Large intestine (tissue), 3 donors: ENCODE measurements around the gene DUSP9. TPM values are rescaled to one million over a fixed set of nuclear protein-coding genes. Genes with fewer than 3 reads are reported as not detected.
A peak's percentile ranks its signal among the peaks of the same experiment; 100 is the strongest.
"Not testable (repeated sequence)": the region's sequence is repeated elsewhere in the genome, so short reads cannot be mapped to it uniquely, and the experiment has no call there.

Experiments used
- DNase-seq, 2 donors: peaks; one replicate each; pipeline versions ENCODE4 v3.0.0 to v3.0.0-alpha.2; 2013
- H3K27ac ChIP-seq: one replicate; pipeline ENCODE4 v1.5.1; 2013; ENCODE audit warnings: low read length
- H3K27me3 ChIP-seq: 2 replicates; pipeline ENCODE4 v1.6.1; 2013; ENCODE audit warnings: low read length; ENCODE audit not compliant: control insufficient read depth, insufficient read depth
- H3K36me3 ChIP-seq: 2 replicates; pipeline ENCODE4 v1.6.1; 2013; ENCODE audit warnings: low read length; ENCODE audit not compliant: control insufficient read depth, insufficient read depth
- H3K4me1 ChIP-seq: one replicate; pipeline ENCODE4 v1.6.1; 2013; ENCODE audit warnings: low read length; ENCODE audit not compliant: control insufficient read depth, insufficient read depth
- H3K4me3 ChIP-seq: one replicate; pipeline ENCODE4 v1.5.1; 2013; ENCODE audit warnings: low read length
- H3K9me3 ChIP-seq: one replicate; pipeline ENCODE4 v1.6.1; 2013; ENCODE audit warnings: mild to moderate bottlenecking, low read depth, low read length, moderate library complexity; ENCODE audit not compliant: control insufficient read depth
- WGBS: methylation state at CpG from one replicate; pipeline ENCODE4 v1.1.5; 2013; ENCODE audit warnings: low lambda C conversion rate; ENCODE audit not compliant: insufficient coverage; 5-methylcytosine and 5-hydroxymethylcytosine counted together
- polyA plus RNA-seq: library from polyadenylated mRNA; unstranded; fragments of 120-200 nt; gene quantifications from one replicate; pipeline ENCODE4 v1.2.1, GENCODE V29; 2013

DUSP9 gene
- polyA plus RNA-seq, 1 donor, result 0.78 TPM

- no CpG with 5 or more reads among the region's 18 CpGs for WGBS
Measured at GRCh38 chrX:153604666-153605380, 42.2 kb upstream of the DUSP9 start.

GRCh38 chrX:153606503-153606902 is 40.5 kb upstream of the DUSP9 start:
- peaks cover 2% of the 10 kb centered on the region for H3K9me3 ChIP-seq
- no peaks in the 10 kb centered on the region for H3K27me3 ChIP-seq
- H3K27ac ChIP-seq, result no peak overlapping the region
- no CpG with 5 or more reads among the region's 23 CpGs for WGBS
- no peaks in the 10 kb centered on the region for H3K36me3 ChIP-seq
- no peak overlapping the region for H3K4me3 ChIP-seq
- peaks cover 2% of the 10 kb centered on the region for H3K4me1 ChIP-seq
- DNase-seq, result no peak

More at GRCh38 chrX:153604666-153605380, 42.2 kb upstream of the DUSP9 start:
- H3K36me3 ChIP-seq, H3K4me3 ChIP-seq, H3K27ac ChIP-seq, H3K27me3 ChIP-seq, DNase-seq, H3K4me1 ChIP-seq, H3K9me3 ChIP-seq: not testable (repeated sequence)

- no CpG with 5 or more reads among the region's 2 CpGs for WGBS
- Histone ChIP-seq H3K4me3 (no peak overlapping the region), H3K36me3 (no peaks in the 10 kb centered on the region), H3K27me3 (no peaks in the 10 kb centered on the region), H3K4me1 (peaks cover 2% of the 10 kb centered on the region), H3K27ac (no peak overlapping the region), H3K9me3 (peaks cover 2% of the 10 kb centered on the region)
- no peak for DNase-seq
Measured at GRCh38 chrX:153608376-153608775, 38.6 kb upstream of the DUSP9 start.

- H3K4me3 ChIP-seq, result no peak overlapping the region
- no peaks in the 10 kb centered on the region for H3K36me3 ChIP-seq
- no peak for DNase-seq
- peaks cover 2% of the 10 kb centered on the region for H3K9me3 ChIP-seq
- no peaks in the 10 kb centered on the region for H3K27me3 ChIP-seq
- no CpG with 5 or more reads among the region's 4 CpGs for WGBS
- H3K4me1 ChIP-seq, result peaks cover 2% of the 10 kb centered on the region
- no peak overlapping the region for H3K27ac ChIP-seq
Measured at GRCh38 chrX:153608806-153609205, 38.2 kb upstream of the DUSP9 start.

- H3K27me3 ChIP-seq, result no peaks in the 10 kb centered on the region
- no peaks in the 10 kb centered on the region for H3K36me3 ChIP-seq
- H3K4me3 ChIP-seq, result peak overlapping the region; percentile 23
- H3K4me1 ChIP-seq, result peaks cover 2% of the 10 kb centered on the region
- H3K9me3 ChIP-seq, result peaks cover 2% of the 10 kb centered on the region
- peak; percentile 50 to 58 for DNase-seq
- no CpG with 5 or more reads among the region's 63 CpGs for WGBS
- H3K27ac ChIP-seq, result no peak overlapping the region
Measured at GRCh38 chrX:153609917-153610835, 36.8 kb upstream of the DUSP9 start.

- no peak for DNase-seq
- WGBS, result no CpG with 5 or more reads among the region's 9 CpGs
- H3K27ac ChIP-seq, result no peak overlapping the region
- no peaks in the 10 kb centered on the region for H3K27me3 ChIP-seq
- H3K36me3 ChIP-seq, result no peaks in the 10 kb centered on the region
- peaks cover 2% of the 10 kb centered on the region for H3K4me1 ChIP-seq
- no peak overlapping the region for H3K4me3 ChIP-seq
- peaks cover 2% of the 10 kb centered on the region for H3K9me3 ChIP-seq
Measured at GRCh38 chrX:153610836-153611213, 36.2 kb upstream of the DUSP9 start.

GRCh38 chrX:153611298-153612095 is 35.5 kb upstream of the DUSP9 start:
- no CpG with 5 or more reads among the region's 14 CpGs for WGBS
- Histone ChIP-seq H3K36me3 (no peaks in the 10 kb centered on the region), H3K4me1 (peaks cover 2% of the 10 kb centered on the region), H3K4me3 (no peak overlapping the region), H3K9me3 (peaks cover 2% of the 10 kb centered on the region), H3K27ac (no peak overlapping the region), H3K27me3 (no peaks in the 10 kb centered on the region)
- no peak for DNase-seq

- WGBS, result no CpG with 5 or more reads among the region's 10 CpGs
- H3K4me3 ChIP-seq, result no peak overlapping the region
- DNase-seq, result no peak
- peaks cover 2% of the 10 kb centered on the region for H3K4me1 ChIP-seq
- H3K27me3 ChIP-seq, result no peaks in the 10 kb centered on the region
- no peaks in the 10 kb centered on the region for H3K36me3 ChIP-seq
- H3K27ac ChIP-seq, result no peak overlapping the region
- peaks cover 2% of the 10 kb centered on the region for H3K9me3 ChIP-seq
Measured at GRCh38 chrX:153612413-153612812, 34.6 kb upstream of the DUSP9 start.

GRCh38 chrX:153614818-153615217 is 32.2 kb upstream of the DUSP9 start:
- no CpG with 5 or more reads among the region's 6 CpGs for WGBS
- no peak overlapping the region for H3K4me3 ChIP-seq
- DNase-seq, result no peak

GRCh38 chrX:153620576-153620975 is 26.4 kb upstream of the DUSP9 start:
- no CpG with 5 or more reads among the region's 5 CpGs for WGBS
- H3K9me3 ChIP-seq, result no peaks in the 10 kb centered on the region
- H3K36me3 ChIP-seq, result no peaks in the 10 kb centered on the region
- no peak for DNase-seq
- no peak overlapping the region for H3K27ac ChIP-seq
- no peaks in the 10 kb centered on the region for H3K27me3 ChIP-seq
- H3K4me3 ChIP-seq, result no peak overlapping the region
- H3K4me1 ChIP-seq, result peaks cover 23% of the 10 kb centered on the region

More at GRCh38 chrX:153614818-153615217, 32.2 kb upstream of the DUSP9 start:
- Histone ChIP-seq H3K27ac (no peak overlapping the region), H3K9me3 (no peaks in the 10 kb centered on the region), H3K36me3 (no peaks in the 10 kb centered on the region), H3K4me1 (peaks cover 2% of the 10 kb centered on the region), H3K27me3 (no peaks in the 10 kb centered on the region)
